CD4-positive, alpha-beta T cell treated with Interleukin-15 for 4 hours (primary cell): Measurements from ENCODE around the gene ATP8B3.

ENCODE experiments used
- DNase-seq: peaks from one replicate; pipeline ENCODE4 v3.0.0-alpha.2; 2020; ENCODE audit warnings: low spot score

ATP8B3 gene

GRCh38 chr19:1739960-1740629 lies 72.0 kb downstream of the ATP8B3 start:
- no peak for DNase-seq

DNA sequence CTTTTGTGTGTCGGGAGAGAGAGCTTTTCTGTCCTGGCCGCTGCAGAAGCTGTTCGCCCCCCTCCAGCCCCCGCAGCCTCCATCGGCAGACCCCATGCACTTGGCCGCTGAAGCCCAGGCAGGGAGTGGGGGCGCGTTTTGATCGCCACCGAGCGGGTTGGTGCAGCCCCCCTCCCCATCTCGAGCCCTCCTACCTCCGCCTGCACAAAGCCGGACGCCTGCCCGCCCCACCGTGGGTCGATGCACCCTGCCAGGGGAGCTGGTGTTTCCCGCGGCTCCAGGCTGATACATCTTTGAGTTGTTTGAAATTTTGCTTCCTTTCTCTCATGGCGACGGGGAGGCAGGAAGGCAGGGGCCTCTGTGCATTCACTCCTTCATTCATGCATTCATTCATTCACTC lies 75.1 kb downstream of the ATP8B3 start:
- no peak for DNase-seq

GRCh38 chr19:1736280-1736679 lies 75.8 kb downstream of the ATP8B3 start:
- DNase-seq, result no peak

GRCh38 chr19:1734321-1734966 lies 77.6 kb downstream of the ATP8B3 start:
- no peak for DNase-seq
